Measurements from ENCODE around the gene CHMP2A. TPM values are rescaled to one million over a fixed set of nuclear protein-coding genes. Genes with fewer than 3 reads are reported as not detected.
A peak's percentile ranks its signal among the peaks of the same experiment; 100 is the strongest.
"Not testable (repeated sequence)": the region's sequence is repeated elsewhere in the genome, so short reads cannot be mapped to it uniquely, and the experiment has no call there.

Gene CHMP2A
- 100 to 1,000 TPM in 1 of 2 donors, 10 to 100 TPM in 1; 96.9 to 103 TPM for total RNA-seq
- long read RNA-seq, donor 1, transcript CHMP2A-201 (6 exons, 913 nt), result major isoform, 18 of 27 reads
- long read RNA-seq, donor 1, partial matches to known transcripts, result 2 of 27 reads
- long read RNA-seq, donor 1, other reads (novel, unspliced or antisense), result 1 of 27 reads
- long read RNA-seq, donor 2, transcript CHMP2A-201 (6 exons, 913 nt), result major isoform, 55 of 99 reads
- long read RNA-seq, donor 2, transcript CHMP2A-206 (5 exons, 1,178 nt), result minor isoform, 9 of 99 reads
- long read RNA-seq, donor 2, transcript CHMP2A-208 (6 exons, 885 nt), result minor isoform, 25 of 99 reads
- long read RNA-seq, donor 2, partial matches to known transcripts, result 1 of 99 reads
- long read RNA-seq, donor 2, other reads (novel, unspliced or antisense), result 7 of 99 reads

- intact Hi-C loops (cut with DNase I), result no loop called here
- DNase-seq (ENCODE audit: low spot score), result peak; percentile 100
Measured at GRCh38 chr19:58554494-58555368, at the start of gene CHMP2A. TSS of gene CHMP2A (minus strand) at chr19:58555105. CDS start at chr19:58554212, 893 bp downstream.

DNA sequence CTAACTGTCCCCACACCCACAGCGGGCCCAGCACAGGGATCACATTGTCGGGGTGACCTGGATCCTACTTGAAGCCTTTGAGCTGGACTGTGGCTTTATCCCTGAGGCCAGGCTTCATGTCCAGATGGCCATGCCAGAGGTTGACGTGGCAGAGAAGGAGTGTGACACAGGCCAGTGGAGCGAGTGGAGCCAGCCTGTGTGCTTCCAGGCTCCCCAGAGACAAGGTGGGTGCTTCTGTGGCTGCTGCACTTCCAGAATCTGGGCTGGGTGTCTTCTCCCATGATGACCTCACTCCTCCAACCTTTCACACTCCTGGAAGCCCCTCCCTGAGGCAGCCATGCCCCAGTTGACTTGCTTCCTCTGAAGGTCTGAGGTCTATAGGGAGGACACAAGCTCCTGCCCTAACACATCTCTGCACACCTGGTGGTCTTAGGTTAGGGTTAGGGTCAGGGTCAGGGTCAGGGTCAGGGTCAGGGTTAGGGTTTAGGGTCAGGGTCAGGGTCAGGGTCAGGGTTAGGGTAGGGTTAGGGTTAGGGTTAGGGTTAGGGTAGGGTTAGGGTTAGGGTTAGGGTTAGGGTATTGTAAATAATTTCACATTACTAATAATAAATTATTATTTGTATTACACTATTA is 31.3 kb upstream of the CHMP2A start:
- no peak for DNase-seq (ENCODE audit: low spot score)
- intact Hi-C loops (cut with DNase I), result no loop called here

- intact Hi-C loops (cut with DNase I), result no loop called here
- DNase-seq (ENCODE audit: low spot score), result no peak
Measured at GRCh38 chr19:58585442-58586132, 30.7 kb upstream of the CHMP2A start.

DNA sequence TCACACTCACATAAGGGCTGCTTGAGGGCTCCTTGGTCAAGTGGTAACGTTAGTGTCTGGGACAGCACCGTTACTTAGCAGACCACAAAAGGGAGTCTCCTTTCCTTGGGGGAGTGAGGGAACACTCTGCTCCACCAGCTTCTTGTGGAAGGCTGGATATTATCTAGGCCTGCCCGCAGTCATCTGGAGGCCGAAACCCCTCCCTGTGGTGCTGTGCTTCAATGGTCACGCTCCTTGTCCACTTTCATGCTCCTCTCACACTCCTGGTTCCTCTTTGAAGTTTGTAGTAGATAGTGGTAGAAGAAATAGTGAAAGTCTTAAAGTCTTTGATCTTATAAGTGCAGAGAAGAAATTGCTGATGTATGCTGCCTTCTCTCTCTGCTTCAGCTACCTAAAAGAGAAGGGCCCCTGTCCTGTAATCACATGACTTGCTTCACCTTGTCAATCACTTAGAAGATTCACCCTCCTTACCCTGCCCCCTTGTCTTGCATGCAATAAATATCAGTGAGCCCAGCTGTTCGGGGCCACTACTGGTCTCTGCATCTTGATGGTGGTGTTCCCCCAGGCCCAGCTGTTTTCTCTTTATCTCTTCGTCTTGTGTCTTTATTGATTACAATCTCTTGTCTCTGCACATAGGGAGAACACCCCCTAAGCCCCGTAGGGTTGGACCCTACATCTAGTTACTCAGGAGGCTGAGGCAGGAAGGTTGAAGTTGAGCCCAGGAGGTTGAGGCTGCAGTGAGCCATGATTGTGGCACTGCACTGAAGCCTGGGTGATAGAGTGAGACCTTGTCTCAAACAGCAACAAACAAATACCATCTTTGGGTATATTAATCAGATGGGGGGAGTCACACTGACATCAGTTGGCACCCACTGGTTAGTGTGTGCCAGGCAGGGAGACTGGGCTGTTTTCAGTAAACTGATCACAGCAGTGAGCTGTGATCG is 29.9 kb upstream of the CHMP2A start:
- intact Hi-C loops (cut with DNase I), result no loop called here
- no peak for DNase-seq (ENCODE audit: low spot score)

- peak; percentile 56 for DNase-seq (ENCODE audit: low spot score)
- intact Hi-C loops (cut with DNase I), result no loop called here
Measured at GRCh38 chr19:58582985-58583384, 28.1 kb upstream of the CHMP2A start.

DNA sequence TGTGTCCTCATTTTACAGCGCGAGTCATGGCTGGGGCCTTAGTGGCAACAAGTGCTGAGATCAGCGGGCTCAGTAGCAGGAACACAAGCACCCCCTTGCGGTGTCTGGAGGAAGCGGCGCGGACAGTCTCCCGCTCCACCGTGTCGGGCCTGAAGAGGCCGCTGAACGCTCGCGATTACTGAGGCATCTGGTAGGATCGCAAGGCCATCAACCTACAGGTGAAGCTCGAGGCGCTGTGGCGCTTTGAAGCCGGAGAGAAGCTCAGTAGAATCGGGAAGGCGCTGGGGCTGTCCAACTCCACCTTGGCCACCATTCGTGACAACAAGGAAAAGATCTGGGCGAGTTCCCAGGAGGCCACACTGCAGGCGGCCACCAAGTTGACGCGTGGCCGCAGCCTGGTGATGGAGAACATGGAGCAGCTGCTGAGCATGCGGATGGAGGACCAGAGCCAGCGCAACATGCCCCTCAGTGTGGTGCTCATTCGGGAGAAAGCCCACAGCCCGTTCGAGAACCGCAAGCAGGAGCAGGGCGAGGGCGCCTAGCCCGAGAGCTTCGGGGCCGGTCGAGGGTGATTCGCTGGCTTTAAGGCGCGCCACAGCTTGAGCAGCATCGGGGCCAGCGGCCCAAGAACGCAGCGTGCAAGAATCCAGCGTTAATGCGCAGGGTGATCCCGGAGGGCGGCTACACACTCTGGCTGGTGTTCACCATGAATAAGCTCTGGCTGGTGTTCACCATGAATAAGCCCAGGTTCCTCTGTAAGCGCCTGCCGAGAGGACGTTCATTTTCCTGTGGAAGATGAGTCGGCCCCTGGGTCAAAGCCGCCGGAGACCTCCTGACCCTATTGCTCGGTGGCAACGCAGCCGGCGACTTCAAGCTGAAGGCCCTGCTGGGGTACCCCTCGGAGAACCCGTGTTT is 26.6 kb upstream of the CHMP2A start:
- intact Hi-C loops (cut with DNase I), result no loop called here
- DNase-seq (ENCODE audit: low spot score), result peak; percentile 97

DNA sequence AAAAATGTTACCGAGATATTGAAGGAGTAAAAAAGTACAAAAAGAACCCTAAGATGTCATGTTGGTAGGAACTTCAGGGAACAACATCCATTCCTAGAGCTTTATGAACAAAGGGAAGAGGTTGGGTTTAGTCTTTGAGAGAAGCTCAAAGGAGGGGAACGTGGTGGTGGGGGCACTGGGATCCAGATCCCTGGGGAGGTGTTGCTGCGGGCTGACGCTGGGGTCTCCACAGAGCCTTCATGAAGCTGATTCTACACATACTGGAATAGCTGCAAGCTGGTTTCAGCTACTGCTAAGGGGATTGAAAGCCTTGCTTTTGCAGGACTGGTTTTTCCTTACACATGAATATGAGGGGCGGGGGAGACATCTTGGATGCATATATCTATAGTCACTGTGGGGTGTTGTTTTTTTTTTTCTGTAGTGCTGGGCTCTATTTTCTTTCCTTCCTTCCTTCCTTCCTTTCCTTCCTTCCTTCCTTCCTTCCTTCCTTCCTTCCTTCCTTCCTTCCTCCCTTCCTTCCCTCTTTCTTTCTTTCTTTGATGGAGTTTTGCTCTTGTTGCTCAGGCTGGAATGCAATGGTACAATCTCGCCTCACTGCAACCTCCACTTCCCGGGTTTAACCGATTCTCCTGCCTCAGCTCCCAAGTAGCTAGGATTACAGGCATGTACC is 24.7 kb upstream of the CHMP2A start:
- intact Hi-C loops (cut with DNase I), result no loop called here

GRCh38 chr19:58578012-58578925 is 23.4 kb upstream of the CHMP2A start:
- intact Hi-C loops (cut with DNase I), result no loop called here
- peak; percentile 79 for DNase-seq (ENCODE audit: low spot score)

More for the DNA sequence above, 24.7 kb upstream of the CHMP2A start:
- DNase-seq (ENCODE audit: low spot score), result no peak

- intact Hi-C loops (cut with DNase I); DNase-seq (ENCODE audit: low spot score): not testable (repeated sequence)
Measured at GRCh38 chr19:58577581-58577980, 22.7 kb upstream of the CHMP2A start.

DNA sequence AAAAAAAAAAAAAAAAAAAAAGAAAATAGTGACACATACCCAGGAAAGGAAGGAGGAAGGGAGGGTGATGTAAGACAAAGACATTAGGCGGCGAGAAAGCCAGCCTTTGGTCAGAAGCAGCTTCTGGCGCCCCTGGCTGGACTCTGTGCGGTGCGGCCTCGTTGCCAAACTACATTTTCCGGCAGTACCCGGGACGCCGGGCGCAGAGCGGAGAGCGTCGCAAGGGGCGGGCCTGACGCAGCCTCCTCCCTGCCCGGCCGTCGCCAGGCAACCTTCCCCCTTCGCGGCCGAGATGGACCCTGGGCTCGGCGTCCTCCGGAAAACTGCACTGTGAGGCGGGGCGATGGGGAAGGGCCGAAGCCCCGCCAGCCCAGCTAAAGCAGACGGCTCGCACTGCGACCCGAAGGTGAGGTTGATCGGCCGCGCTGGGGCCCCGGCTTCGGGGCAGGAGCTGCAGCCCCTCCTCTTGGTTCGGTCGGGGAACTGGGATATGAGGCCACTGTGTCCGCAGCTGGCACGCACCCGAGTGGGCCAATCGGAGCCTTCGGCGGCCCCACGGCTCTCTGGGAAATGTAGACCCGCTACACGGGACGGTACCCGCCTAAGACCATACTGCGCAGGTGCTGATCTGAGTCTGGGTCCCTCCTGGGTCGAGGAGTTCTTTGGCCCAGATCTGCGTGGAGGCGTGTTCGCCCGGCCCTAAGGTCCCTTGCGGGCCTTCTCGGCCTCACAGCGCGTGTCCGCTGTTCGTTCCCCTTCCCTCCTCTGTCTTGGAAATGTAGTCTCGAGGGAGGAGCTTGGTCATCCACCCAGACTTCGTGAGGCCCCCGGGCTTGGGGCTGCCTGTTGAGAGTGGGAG is 20.5 kb upstream of the CHMP2A start:
- intact Hi-C loops (cut with DNase I), result no loop called here
- DNase-seq (ENCODE audit: low spot score), result peak; percentile 97

DNA sequence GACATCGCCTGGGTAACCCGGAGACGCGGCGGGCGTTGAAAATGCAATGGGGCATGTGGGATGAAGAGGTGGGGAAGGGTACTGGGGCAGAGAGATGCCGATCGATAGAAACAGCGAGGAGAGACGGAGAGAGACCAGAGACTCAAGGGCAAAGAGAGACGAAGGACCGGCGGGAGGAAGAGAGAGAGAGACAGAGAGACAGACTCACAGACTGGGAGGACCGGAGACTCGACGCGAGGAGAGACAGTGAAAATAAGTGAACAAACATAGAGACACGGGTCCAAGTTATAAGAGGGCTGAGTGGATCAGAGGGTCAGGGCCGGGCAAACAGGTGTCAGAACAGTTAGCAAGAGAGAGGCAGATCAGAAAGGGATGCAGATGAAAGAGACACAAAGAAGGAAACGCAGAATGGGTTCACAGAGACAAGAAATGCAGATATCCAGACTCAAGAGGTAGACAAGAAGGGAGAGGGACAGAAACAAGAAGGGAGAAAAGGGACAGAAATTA is 18.8 kb upstream of the CHMP2A start:
- no peak for DNase-seq (ENCODE audit: low spot score)
- intact Hi-C loops (cut with DNase I), result no loop called here

DNA sequence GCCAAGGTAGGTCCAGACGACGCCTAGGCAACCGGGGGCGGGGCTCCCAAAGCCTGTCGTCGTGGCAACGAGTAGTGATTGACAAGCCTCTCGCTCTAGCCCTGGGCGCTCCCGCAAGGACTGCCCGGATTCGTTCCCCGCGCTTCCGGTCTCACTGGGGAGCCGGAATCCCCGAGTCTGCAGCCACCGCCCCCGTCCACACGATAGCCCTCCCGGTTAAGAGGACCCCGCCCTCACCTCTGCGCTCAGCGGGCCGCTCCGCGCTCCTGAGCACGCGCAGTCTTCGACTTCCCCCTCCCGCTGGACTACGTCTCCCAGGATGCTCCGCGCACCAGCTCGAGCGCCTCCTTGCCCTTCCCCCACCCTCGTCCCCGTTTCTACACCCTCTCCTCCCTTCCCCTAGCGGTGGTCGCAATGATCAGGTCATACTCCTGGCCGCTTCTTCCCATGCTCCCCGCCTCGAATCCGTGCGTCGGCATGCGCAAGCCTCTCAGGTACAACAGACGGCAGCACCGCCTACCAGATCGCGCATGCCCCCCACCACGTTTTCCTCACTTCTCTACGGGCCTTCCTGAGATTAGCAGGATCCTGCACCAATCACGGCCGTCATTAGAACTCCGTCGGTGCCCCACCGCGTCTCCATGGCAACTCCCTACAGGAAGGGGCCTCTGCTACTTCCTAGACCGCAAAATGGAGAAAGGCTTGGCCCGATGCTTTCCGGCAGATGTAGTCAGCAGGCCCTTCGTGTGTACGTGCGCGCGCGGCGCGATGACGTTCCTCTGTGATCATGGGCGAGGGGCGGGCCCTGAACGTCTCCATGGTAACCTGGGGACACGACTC is 18.1 kb upstream of the CHMP2A start, which contains the start of gene MZF1:
MZF1 (minus strand) TSS at position 518 of the 840 bp plus-strand sequence. CDS start 1,946 bp downstream, outside the sequence.
- peak; percentile 100 for DNase-seq (ENCODE audit: low spot score)
- intact Hi-C loops (cut with DNase I), result no loop called here

- intact Hi-C loops (cut with DNase I), result no loop called here
- DNase-seq (ENCODE audit: low spot score), result peak; percentile 54
Measured at GRCh38 chr19:58572026-58572817, 17.3 kb upstream of the CHMP2A start.

Measured in posterior vena cava (tissue), 2 donors.